GM12891 (cell line): ENCODE data around the gene MTHFSD.

ENCODE experiments used
- POLR2A ChIP-seq: IDR thresholded peaks from 2 replicates; pipeline ENCODE4 v1.6.1; 2011; ENCODE audit warnings: low read depth, low read length, control low read depth
- POLR2AphosphoS5 ChIP-seq: IDR thresholded peaks from 2 replicates; pipeline ENCODE4 v1.6.1; 2011; ENCODE audit warnings: low read depth, low read length, control low read depth
- POU2F2 ChIP-seq: IDR thresholded peaks from 2 replicates; pipeline ENCODE4 v1.6.1; 2011; ENCODE audit warnings: low read depth, mild to moderate bottlenecking, control low read depth, low read length, moderate library complexity

DNA sequence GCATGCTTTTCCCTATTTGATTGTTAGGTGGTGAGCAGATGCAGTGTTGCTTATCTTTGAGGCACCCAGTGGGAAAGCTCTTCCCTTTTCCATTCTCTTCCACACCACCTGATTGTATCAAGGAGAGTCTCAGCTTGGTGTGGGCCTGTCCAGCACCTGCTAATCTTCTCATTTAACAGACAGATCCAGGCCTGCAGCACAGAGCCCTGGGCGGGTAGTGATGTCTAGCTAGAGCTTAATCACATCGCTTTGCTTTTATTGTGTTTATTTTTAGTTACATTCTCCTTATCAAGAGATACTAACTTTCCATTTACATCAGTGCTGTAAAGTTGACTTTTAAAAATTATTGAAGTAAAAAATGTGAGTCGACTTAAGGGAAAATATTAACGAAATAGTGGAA lies 47.5 kb upstream of the MTHFSD start:
- TF ChIP-seq POLR2A (no peak), POLR2AphosphoS5 (no peak), POU2F2 (no peak)
